Astrocyte (in vitro differentiated cells and primary cell): Measurements from ENCODE around the gene NTN3.

Experiments
- EZH2 ChIP-seq: IDR thresholded peaks from 2 replicates; pipeline ENCODE4 v1.6.1; 2012; ENCODE audit warnings: mild to moderate bottlenecking, low read length, inconsistent platforms; ENCODE audit not compliant: insufficient read depth
- TF ChIP-seq, protein P1 (sequence below): IDR thresholded peaks from 2 replicates; pipeline ENCODE4 v1.5.1; 2011; ENCODE audit warnings: low read depth, mild to moderate bottlenecking, inconsistent platforms, low read length, moderate library complexity; ENCODE audit not compliant: insufficient read depth

DNA sequence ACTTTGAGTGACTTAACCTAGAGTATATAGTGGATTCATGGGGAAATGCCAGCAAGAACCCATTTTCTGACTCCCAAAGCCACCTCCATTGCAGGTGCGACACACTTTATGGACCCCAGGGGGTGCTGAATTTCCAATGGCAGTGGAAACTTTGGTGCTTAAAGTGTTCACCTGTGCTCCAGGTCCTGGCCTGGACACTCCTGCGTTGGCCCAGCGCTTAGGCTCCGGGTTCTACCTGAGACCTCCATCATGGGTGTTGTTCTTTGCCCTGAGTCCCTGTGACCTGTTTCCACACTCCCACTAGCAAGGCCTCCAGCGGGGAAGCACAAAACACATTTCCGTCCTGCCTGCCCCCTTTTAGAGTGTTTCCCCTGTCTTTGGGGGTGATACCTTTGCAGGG lies 38.8 kb upstream of the NTN3 start:
- no peak for TF ChIP-seq EZH2
- TF ChIP-seq, protein P1, sequence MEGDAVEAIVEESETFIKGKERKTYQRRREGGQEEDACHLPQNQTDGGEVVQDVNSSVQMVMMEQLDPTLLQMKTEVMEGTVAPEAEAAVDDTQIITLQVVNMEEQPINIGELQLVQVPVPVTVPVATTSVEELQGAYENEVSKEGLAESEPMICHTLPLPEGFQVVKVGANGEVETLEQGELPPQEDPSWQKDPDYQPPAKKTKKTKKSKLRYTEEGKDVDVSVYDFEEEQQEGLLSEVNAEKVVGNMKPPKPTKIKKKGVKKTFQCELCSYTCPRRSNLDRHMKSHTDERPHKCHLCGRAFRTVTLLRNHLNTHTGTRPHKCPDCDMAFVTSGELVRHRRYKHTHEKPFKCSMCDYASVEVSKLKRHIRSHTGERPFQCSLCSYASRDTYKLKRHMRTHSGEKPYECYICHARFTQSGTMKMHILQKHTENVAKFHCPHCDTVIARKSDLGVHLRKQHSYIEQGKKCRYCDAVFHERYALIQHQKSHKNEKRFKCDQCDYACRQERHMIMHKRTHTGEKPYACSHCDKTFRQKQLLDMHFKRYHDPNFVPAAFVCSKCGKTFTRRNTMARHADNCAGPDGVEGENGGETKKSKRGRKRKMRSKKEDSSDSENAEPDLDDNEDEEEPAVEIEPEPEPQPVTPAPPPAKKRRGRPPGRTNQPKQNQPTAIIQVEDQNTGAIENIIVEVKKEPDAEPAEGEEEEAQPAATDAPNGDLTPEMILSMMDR = no peak
